ENCODE results near the gene DCPS.
A peak's percentile ranks its signal among the peaks of the same experiment; 100 is the strongest.
"Not testable (repeated sequence)": the region's sequence is repeated elsewhere in the genome, so short reads cannot be mapped to it uniquely, and the experiment has no call there.

DCPS gene

GRCh38 chr11:126290887-126291286 lies 13.0 kb upstream of the DCPS start:
- DNase-seq (ENCODE audit: low spot score), result no peak

- DNase-seq (ENCODE audit: low spot score), result no peak
Measured at GRCh38 chr11:126293726-126294125, 10.1 kb upstream of the DCPS start.

- no peak for DNase-seq (ENCODE audit: low spot score)
Measured at GRCh38 chr11:126297004-126297403, 6.9 kb upstream of the DCPS start.

GRCh38 chr11:126304457-126305075 lies 706 bp downstream of the DCPS start:
- DNase-seq (ENCODE audit: low spot score), result no peak

- DNase-seq (ENCODE audit: low spot score), result no peak
Measured at GRCh38 chr11:126305699-126306098, 1.8 kb downstream of the DCPS start.

GRCh38 chr11:126307706-126308105 lies 3.8 kb downstream of the DCPS start:
- DNase-seq (ENCODE audit: low spot score), result no peak

GRCh38 chr11:126308271-126308671 lies 4.4 kb downstream of the DCPS start:
- DNase-seq (ENCODE audit: low spot score), result no peak

- DNase-seq (ENCODE audit: low spot score), result not testable (repeated sequence)
Measured at GRCh38 chr11:126308771-126309170, 4.9 kb downstream of the DCPS start.

GRCh38 chr11:126310200-126310991 lies 6.5 kb downstream of the DCPS start:
- peak; percentile 49 for DNase-seq (ENCODE audit: low spot score)

GRCh38 chr11:126310992-126311310 lies 7.1 kb downstream of the DCPS start:
- no peak for DNase-seq (ENCODE audit: low spot score)

- DNase-seq (ENCODE audit: low spot score), result no peak
Measured at GRCh38 chr11:126311401-126312291, 7.8 kb downstream of the DCPS start.

- DNase-seq (ENCODE audit: low spot score), result no peak
Measured at GRCh38 chr11:126312961-126313360, 9.1 kb downstream of the DCPS start.

GRCh38 chr11:126313826-126314225 lies 10.0 kb downstream of the DCPS start:
- DNase-seq (ENCODE audit: low spot score), result no peak

- DNase-seq (ENCODE audit: low spot score), result no peak
Measured at GRCh38 chr11:126317432-126317755, 13.5 kb downstream of the DCPS start.

- DNase-seq (ENCODE audit: low spot score), result peak; percentile 10
Measured at GRCh38 chr11:126317756-126318573, 14.1 kb downstream of the DCPS start.

- peak; percentile 21 for DNase-seq (ENCODE audit: low spot score)
Measured at GRCh38 chr11:126318574-126319373, 14.9 kb downstream of the DCPS start.

- DNase-seq (ENCODE audit: low spot score), result no peak
Measured at GRCh38 chr11:126319374-126319740, 15.5 kb downstream of the DCPS start.

GRCh38 chr11:126322996-126323395 lies 19.1 kb downstream of the DCPS start:
- no peak for DNase-seq (ENCODE audit: low spot score)

GRCh38 chr11:126327281-126328000 lies 23.6 kb downstream of the DCPS start:
- no peak for DNase-seq (ENCODE audit: low spot score)

- no peak for DNase-seq (ENCODE audit: low spot score)
Measured at GRCh38 chr11:126328001-126328390, 24.1 kb downstream of the DCPS start.

- no peak for DNase-seq (ENCODE audit: low spot score)
Measured at GRCh38 chr11:126328444-126328843, 24.6 kb downstream of the DCPS start.
